Liver (tissue), 9 donors: ENCODE results near the gene RUFY4. TPM values are rescaled to one million over a fixed set of nuclear protein-coding genes. Genes with fewer than 3 reads are reported as not detected.

Source experiments
- DNase-seq: peaks from one replicate; pipeline ENCODE4 v3.0.0-alpha.2; 2017; ENCODE audit warnings: low spot score
- H3K27ac ChIP-seq, 2 donors: one replicate each; pipeline ENCODE4 v1.7.0; 2013; ENCODE audit warnings: inconsistent platforms in 2 of 2, low read length in 2 of 2, control low read depth in 1 of 2, low read depth in 1 of 2, mild to moderate bottlenecking in 1 of 2
- H3K27me3 ChIP-seq, 4 donors: one replicate each; pipeline versions ENCODE4 v1.6.1 to v1.7.0; 2013; ENCODE audit warnings: low read length in 3 of 4, inconsistent platforms in 1 of 4, mild to moderate bottlenecking in 1 of 4, moderate library complexity in 1 of 4; ENCODE audit not compliant: control insufficient read depth in 4 of 4, insufficient read depth in 4 of 4
- H3K36me3 ChIP-seq, 4 donors: one replicate each; pipeline versions ENCODE4 v1.6.1 to v1.7.0; 2013; ENCODE audit warnings: low read length in 3 of 4, mild to moderate bottlenecking in 3 of 4, low read depth in 1 of 4, moderate library complexity in 1 of 4; ENCODE audit not compliant: control insufficient read depth in 4 of 4, insufficient read depth in 3 of 4
- H3K4me1 ChIP-seq, 4 donors: one replicate each; pipeline versions ENCODE4 v1.6.1 to v1.7.0; 2013; ENCODE audit warnings: low read length in 3 of 4, mild to moderate bottlenecking in 3 of 4, moderate library complexity in 1 of 4; ENCODE audit not compliant: control insufficient read depth in 4 of 4, insufficient read depth in 4 of 4
- H3K4me3 ChIP-seq, 3 donors: one replicate each; pipeline versions ENCODE4 v1.6.1 to v1.7.0; 2013; ENCODE audit warnings: low read length in 3 of 3, control low read depth in 1 of 3, low read depth in 1 of 3, mild to moderate bottlenecking in 1 of 3
- H3K9ac ChIP-seq, 2 donors: one replicate each; pipeline ENCODE4 v1.7.0; 2013; ENCODE audit warnings: low read length in 2 of 2, mild to moderate bottlenecking in 2 of 2, moderate library complexity in 2 of 2, control low read depth in 1 of 2, low read depth in 1 of 2
- H3K9me3 ChIP-seq, 4 donors: one replicate each; pipeline versions ENCODE4 v1.6.1 to v1.7.0; 2013; ENCODE audit warnings: low read length in 3 of 4; ENCODE audit not compliant: control insufficient read depth in 4 of 4
- EGR1 ChIP-seq, 2 donors: IDR thresholded peaks; 2 replicates each; pipeline ENCODE4 v1.6.1; 2016 to 2018; ENCODE audit warnings: antibody characterized with exemption in 2 of 2, low read depth in 2 of 2
- FOXA1 ChIP-seq: IDR thresholded peaks from 2 replicates; pipeline ENCODE4 v1.6.1; 2016; ENCODE audit warnings: antibody characterized with exemption
- FOXA2 ChIP-seq: IDR thresholded peaks from 2 replicates; pipeline ENCODE4 v1.6.1; 2016; ENCODE audit warnings: antibody characterized with exemption
- GABPA ChIP-seq, 2 donors: IDR thresholded peaks in 1 of 2; conservative IDR thresholded peaks in 1 of 2; 2 replicates each; pipeline ENCODE4 v1.6.1; 2016; ENCODE audit warnings: antibody characterized with exemption in 2 of 2, mild to moderate bottlenecking in 1 of 2, moderate library complexity in 1 of 2
- HNF4A ChIP-seq, 2 donors: conservative IDR thresholded peaks; 2 replicates each; pipeline ENCODE4 v1.6.1; 2016; ENCODE audit warnings: antibody characterized with exemption in 2 of 2, mild to moderate bottlenecking in 2 of 2
- HNF4G ChIP-seq: IDR thresholded peaks from 2 replicates; pipeline ENCODE4 v1.6.1; 2016; ENCODE audit warnings: antibody characterized with exemption
- JUND ChIP-seq, 2 donors: IDR thresholded peaks; 2 replicates each; pipeline ENCODE4 v1.6.1; 2016; ENCODE audit warnings: antibody characterized with exemption in 2 of 2
- RAD21 ChIP-seq, 2 donors: IDR thresholded peaks; 2 replicates each; pipeline ENCODE4 v1.6.1; 2016; ENCODE audit warnings: antibody characterized with exemption in 2 of 2, mild to moderate bottlenecking in 2 of 2
- RXRA ChIP-seq, 2 donors: IDR thresholded peaks; 2 replicates each; pipeline ENCODE4 v1.6.1; 2017 to 2018; ENCODE audit warnings: antibody characterized with exemption in 2 of 2, mild to moderate bottlenecking in 1 of 2
- SP1 ChIP-seq: IDR thresholded peaks from 2 replicates; pipeline ENCODE4 v1.6.1; 2018; ENCODE audit warnings: antibody characterized with exemption, mild to moderate bottlenecking
- TAF1 ChIP-seq: conservative IDR thresholded peaks from 2 replicates; pipeline ENCODE4 v1.6.1; 2016; ENCODE audit warnings: antibody characterized with exemption, mild to moderate bottlenecking
- YY1 ChIP-seq: IDR thresholded peaks from 2 replicates; pipeline ENCODE4 v1.6.1; 2016; ENCODE audit warnings: antibody characterized with exemption, mild to moderate bottlenecking
- ZBTB33 ChIP-seq: IDR thresholded peaks from 2 replicates; pipeline ENCODE4 v1.6.1; 2016; ENCODE audit warnings: antibody characterized with exemption
- WGBS: extraction: QIAGEN DNeasy Blood & Tissue Kit; methylation state at CpG from one replicate; pipeline ENCODE4 v1.1.7; 2013; 5-methylcytosine and 5-hydroxymethylcytosine counted together
- polyA plus RNA-seq, 2 donors: library from polyadenylated mRNA; stranded (reverse) in 1 of 2; unstranded in 1 of 2; fragments of 200-250 nt in 1 of 2; fragments of >200 nt in 1 of 2; fragmentation: Nextera tagmentation in 1 of 2; extraction: Ambion mirVana in 1 of 2; gene quantifications; one replicate each; pipeline versions ENCODE4 v1.2.1 to v1.2.3, GENCODE V29; 2013 to 2015
- total RNA-seq, 2 donors: library from RNA; depleted of rRNA; stranded (reverse); fragments of >200 nt; gene quantifications; one replicate each; pipeline ENCODE4 v1.2.3, GENCODE V29; 2014
- TF ChIP-seq, protein P1 (sequence below): fragments of 150-350 bp; IDR thresholded peaks from 2 replicates; pipeline ENCODE4 v1.5.1; 2017; ENCODE audit warnings: improper control_type of control experiment, low read depth, low read length; ENCODE audit not compliant: missing input control
- TF ChIP-seq, protein P2 (sequence below): IDR thresholded peaks from 2 replicates; pipeline ENCODE4 v1.6.1; 2016; ENCODE audit warnings: antibody characterized with exemption, mild to moderate bottlenecking
- TF ChIP-seq, protein P3 (sequence below): IDR thresholded peaks from 2 replicates; pipeline ENCODE4 v1.6.1; 2016; ENCODE audit warnings: antibody characterized with exemption
- donor health status: healthy.
- donor health status: healthy.
- donor health status: healthy.
- donor health status: healthy.
- donor health status: healthy.

Gene RUFY4
- total and polyA plus RNA-seq, 4 donors: 0.05 to 0.08 (median 0.08) TPM; not detected in 1

DNA sequence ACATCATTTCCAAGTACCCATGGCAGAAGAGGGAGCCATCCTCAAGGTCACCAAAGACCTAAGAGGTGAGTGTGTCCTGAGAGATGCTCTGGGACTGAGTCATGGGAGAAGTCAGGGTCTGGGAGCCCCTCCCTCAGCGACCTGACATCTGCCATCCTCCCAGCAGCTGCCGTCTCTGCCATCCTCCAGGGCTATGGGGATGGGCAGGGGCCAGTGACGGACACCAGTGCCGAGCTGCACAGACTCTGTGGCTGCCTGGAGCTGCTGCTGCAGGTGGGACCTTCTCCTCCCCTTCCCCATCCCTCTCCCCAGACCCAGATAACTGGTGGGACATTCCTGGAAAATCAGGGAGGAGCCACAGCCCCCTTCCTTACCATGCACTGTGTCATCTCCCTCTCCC lies 1.5 kb downstream of the RUFY4 start:
- no peaks in the 10 kb centered on the region for H3K9me3 ChIP-seq
- peaks cover 0 to 9% (median 4%) of the 10 kb centered on the region in 4 donors for H3K4me1 ChIP-seq
- no peak for DNase-seq
- no peak overlapping the region for H3K4me3 ChIP-seq
- no peaks in the 10 kb centered on the region for H3K36me3 ChIP-seq
- H3K9ac ChIP-seq: no peak overlapping the region
- no peak overlapping the region for H3K27ac ChIP-seq
- TF ChIP-seq HNF4G: no peak
- TF ChIP-seq RAD21 (IDR thresholded peaks at IDR 0.05): no peak
- TF ChIP-seq ZBTB33: no peak
- no peak for TF ChIP-seq YY1
- TF ChIP-seq SP1: no peak
- TF ChIP-seq EGR1 (IDR thresholded peaks at IDR 0.05; ENCODE audit: low read depth in 2 of 2): no peak
- TF ChIP-seq GABPA (IDR thresholded peaks at IDR 0.05 in 1 of 2, conservative IDR thresholded peaks at IDR 0.05 in 1 of 2): no peak
- TF ChIP-seq, protein P1, sequence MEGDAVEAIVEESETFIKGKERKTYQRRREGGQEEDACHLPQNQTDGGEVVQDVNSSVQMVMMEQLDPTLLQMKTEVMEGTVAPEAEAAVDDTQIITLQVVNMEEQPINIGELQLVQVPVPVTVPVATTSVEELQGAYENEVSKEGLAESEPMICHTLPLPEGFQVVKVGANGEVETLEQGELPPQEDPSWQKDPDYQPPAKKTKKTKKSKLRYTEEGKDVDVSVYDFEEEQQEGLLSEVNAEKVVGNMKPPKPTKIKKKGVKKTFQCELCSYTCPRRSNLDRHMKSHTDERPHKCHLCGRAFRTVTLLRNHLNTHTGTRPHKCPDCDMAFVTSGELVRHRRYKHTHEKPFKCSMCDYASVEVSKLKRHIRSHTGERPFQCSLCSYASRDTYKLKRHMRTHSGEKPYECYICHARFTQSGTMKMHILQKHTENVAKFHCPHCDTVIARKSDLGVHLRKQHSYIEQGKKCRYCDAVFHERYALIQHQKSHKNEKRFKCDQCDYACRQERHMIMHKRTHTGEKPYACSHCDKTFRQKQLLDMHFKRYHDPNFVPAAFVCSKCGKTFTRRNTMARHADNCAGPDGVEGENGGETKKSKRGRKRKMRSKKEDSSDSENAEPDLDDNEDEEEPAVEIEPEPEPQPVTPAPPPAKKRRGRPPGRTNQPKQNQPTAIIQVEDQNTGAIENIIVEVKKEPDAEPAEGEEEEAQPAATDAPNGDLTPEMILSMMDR: no peak
- TF ChIP-seq, protein P2, sequence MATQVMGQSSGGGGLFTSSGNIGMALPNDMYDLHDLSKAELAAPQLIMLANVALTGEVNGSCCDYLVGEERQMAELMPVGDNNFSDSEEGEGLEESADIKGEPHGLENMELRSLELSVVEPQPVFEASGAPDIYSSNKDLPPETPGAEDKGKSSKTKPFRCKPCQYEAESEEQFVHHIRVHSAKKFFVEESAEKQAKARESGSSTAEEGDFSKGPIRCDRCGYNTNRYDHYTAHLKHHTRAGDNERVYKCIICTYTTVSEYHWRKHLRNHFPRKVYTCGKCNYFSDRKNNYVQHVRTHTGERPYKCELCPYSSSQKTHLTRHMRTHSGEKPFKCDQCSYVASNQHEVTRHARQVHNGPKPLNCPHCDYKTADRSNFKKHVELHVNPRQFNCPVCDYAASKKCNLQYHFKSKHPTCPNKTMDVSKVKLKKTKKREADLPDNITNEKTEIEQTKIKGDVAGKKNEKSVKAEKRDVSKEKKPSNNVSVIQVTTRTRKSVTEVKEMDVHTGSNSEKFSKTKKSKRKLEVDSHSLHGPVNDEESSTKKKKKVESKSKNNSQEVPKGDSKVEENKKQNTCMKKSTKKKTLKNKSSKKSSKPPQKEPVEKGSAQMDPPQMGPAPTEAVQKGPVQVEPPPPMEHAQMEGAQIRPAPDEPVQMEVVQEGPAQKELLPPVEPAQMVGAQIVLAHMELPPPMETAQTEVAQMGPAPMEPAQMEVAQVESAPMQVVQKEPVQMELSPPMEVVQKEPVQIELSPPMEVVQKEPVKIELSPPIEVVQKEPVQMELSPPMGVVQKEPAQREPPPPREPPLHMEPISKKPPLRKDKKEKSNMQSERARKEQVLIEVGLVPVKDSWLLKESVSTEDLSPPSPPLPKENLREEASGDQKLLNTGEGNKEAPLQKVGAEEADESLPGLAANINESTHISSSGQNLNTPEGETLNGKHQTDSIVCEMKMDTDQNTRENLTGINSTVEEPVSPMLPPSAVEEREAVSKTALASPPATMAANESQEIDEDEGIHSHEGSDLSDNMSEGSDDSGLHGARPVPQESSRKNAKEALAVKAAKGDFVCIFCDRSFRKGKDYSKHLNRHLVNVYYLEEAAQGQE: no peak
- no peak for TF ChIP-seq JUND (IDR thresholded peaks at IDR 0.05)
- TF ChIP-seq RXRA (IDR thresholded peaks at IDR 0.05): no peak
- no peak for TF ChIP-seq FOXA1
- no peaks in the 10 kb centered on the region for H3K27me3 ChIP-seq
- WGBS: 83% methylated on average over 4 of the region's 4 CpGs

DNA sequence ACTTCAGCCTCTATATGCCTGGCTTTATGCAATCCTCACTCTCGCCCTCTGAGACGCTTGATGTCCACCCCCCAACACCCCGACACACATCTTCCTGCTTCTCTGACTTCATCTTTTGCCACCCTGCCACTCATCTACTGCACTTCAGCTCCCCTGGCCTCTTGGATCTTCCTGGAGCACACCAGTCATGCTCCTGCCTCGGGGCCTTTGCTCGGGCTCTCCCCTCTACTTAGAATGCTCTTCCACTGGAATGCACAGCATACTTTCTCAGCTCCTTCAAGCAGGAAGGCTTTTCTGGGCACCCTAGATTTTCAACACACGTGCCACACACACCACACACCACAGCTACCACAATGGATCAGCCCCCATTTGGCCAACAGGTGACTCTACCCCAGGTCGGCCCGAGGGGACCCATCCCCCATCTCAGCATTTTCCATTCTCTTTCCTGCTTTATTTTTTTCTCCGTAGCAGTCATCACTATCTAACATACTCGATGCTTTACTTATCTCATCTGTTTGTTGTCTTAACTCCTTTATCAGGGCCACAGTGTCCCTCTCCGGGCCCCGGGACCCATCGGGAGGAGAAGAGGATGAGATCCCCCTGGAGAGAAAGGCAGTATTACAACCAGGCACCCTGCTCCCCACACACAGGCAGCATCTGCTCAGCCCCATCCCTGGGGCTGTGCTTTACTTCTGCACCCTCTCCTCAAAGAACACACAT lies 2.3 kb downstream of the RUFY4 start:
- Histone ChIP-seq H3K9me3 (no peaks in the 10 kb centered on the region), H3K4me1 (peaks cover 0 to 9% (median 4%) of the 10 kb centered on the region in 4 donors), H3K36me3 (no peaks in the 10 kb centered on the region), H3K9ac (no peak overlapping the region), H3K27me3 (no peaks in the 10 kb centered on the region), H3K27ac (no peak overlapping the region), H3K4me3 (no peak overlapping the region)
- no peak for DNase-seq
- 69% methylated on average over 13 of the region's 13 CpGs for WGBS
- TF ChIP-seq RAD21 (IDR thresholded peaks at IDR 0.05): no peak
- no peak for TF ChIP-seq TAF1
- no peak for TF ChIP-seq SP1
- TF ChIP-seq RXRA (IDR thresholded peaks at IDR 0.05): no peak
- no peak for TF ChIP-seq FOXA1
- no peak for TF ChIP-seq ZBTB33
- no peak for TF ChIP-seq FOXA2
- no peak for TF ChIP-seq YY1
- TF ChIP-seq EGR1 (IDR thresholded peaks at IDR 0.05; ENCODE audit: low read depth in 2 of 2): no peak
- no peak for TF ChIP-seq JUND (IDR thresholded peaks at IDR 0.05)
- no peak for TF ChIP-seq GABPA (IDR thresholded peaks at IDR 0.05 in 1 of 2, conservative IDR thresholded peaks at IDR 0.05 in 1 of 2)
- no peak for TF ChIP-seq HNF4A (conservative IDR thresholded peaks at IDR 0.05)
- TF ChIP-seq, protein P3, sequence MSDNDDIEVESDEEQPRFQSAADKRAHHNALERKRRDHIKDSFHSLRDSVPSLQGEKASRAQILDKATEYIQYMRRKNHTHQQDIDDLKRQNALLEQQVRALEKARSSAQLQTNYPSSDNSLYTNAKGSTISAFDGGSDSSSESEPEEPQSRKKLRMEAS: no peak
- TF ChIP-seq, protein P1: no peak
